WTC11 (cell line): ENCODE results near the gene NOTUM. TPM values are rescaled to one million over a fixed set of nuclear protein-coding genes. Genes with fewer than 3 reads are reported as not detected.

Source experiments
- ATAC-seq: fragments of 200-7000 bp; cut with Tn5 transposase; 2 replicates; pipeline ENCODE4 v1.10.0; 2021; ENCODE audit warnings: mild to moderate bottlenecking, moderate library complexity
- CTCF ChIA-PET: fragments of 300-600 bp; sonication (Branson Sonifier 250); formaldehyde crosslinking; loops from one replicate; lab custom pipeline; 2021; ENCODE audit warnings: antibody characterized with exemption; lab: Charles Lee
- POLR2A ChIA-PET: fragments of 350-600 bp; sonication (Branson Sonifier 250); formaldehyde crosslinking; loops from one replicate; lab custom pipeline; 2021; ENCODE audit warnings: antibody characterized with exemption; lab: Charles Lee
- DNase-seq: peaks from one replicate; pipeline ENCODE4 v3.0.0; 2021; ENCODE audit warnings: low spot score
- H3K27ac Mint-ChIP-seq: 2 replicates; pipeline ENCODE4 v1.8.0; 2021; ENCODE audit warnings: mixed read lengths
- H3K27me3 Mint-ChIP-seq: 2 replicates; pipeline ENCODE4 v1.8.0; 2021; ENCODE audit warnings: low read depth, mild to moderate bottlenecking, moderate library complexity, mixed read lengths
- H3K36me3 Mint-ChIP-seq: 2 replicates; pipeline ENCODE4 v1.8.0; 2021; ENCODE audit warnings: mixed read lengths
- H3K4me1 Mint-ChIP-seq: 2 replicates; pipeline ENCODE4 v1.8.0; 2022; ENCODE audit warnings: mixed read lengths
- H3K4me3 Mint-ChIP-seq: 2 replicates; pipeline ENCODE4 v1.8.0; 2021; ENCODE audit warnings: mild to moderate bottlenecking, moderate library complexity, mixed read lengths
- H3K9me3 Mint-ChIP-seq: 2 replicates; pipeline ENCODE4 v1.8.0; 2021; ENCODE audit warnings: mixed read lengths
- ELF4 ChIP-seq: sonication (generic); formaldehyde crosslinking; IDR thresholded peaks from 2 replicates; pipeline ENCODE4 v1.8.1; 2022; ENCODE audit warnings: low read depth, mild to moderate bottlenecking, moderate library complexity, missing genetic modification reagents
- FOXK1 ChIP-seq: sonication (generic); formaldehyde crosslinking; IDR thresholded peaks from 2 replicates; pipeline ENCODE4 v1.8.0; 2022; ENCODE audit warnings: mild to moderate bottlenecking, moderate library complexity, missing genetic modification reagents
- GABPB1 ChIP-seq: sonication (generic); formaldehyde crosslinking; IDR thresholded peaks from 2 replicates; pipeline ENCODE4 v1.8.1; 2023; ENCODE audit warnings: mild to moderate bottlenecking, missing genetic modification reagents
- GTF2I ChIP-seq: fragments of 250-450 bp; sonication (Bioruptor Pico); conservative IDR thresholded peaks from 2 replicates; pipeline ENCODE4 v1.4.0; 2021; ENCODE audit warnings: mild to moderate bottlenecking
- HMGXB4 ChIP-seq: sonication (generic); formaldehyde crosslinking; IDR thresholded peaks from 2 replicates; pipeline ENCODE4 v1.8.1; 2023; ENCODE audit warnings: mild to moderate bottlenecking, moderate library complexity, missing genetic modification reagents
- IRF2 ChIP-seq: sonication (generic); formaldehyde crosslinking; IDR thresholded peaks from 2 replicates; pipeline ENCODE4 v1.8.0; 2022; ENCODE audit warnings: low read depth, missing genetic modification reagents, borderline replicate concordance
- KAT7 ChIP-seq: sonication (generic); formaldehyde crosslinking; IDR thresholded peaks from 2 replicates; pipeline ENCODE4 v1.8.1; 2023; ENCODE audit warnings: missing genetic modification reagents, mild to moderate bottlenecking, borderline replicate concordance
- MYBL2 ChIP-seq: sonication (generic); formaldehyde crosslinking; IDR thresholded peaks from 2 replicates; pipeline ENCODE4 v1.8.1; 2023; ENCODE audit warnings: mild to moderate bottlenecking, moderate library complexity, missing genetic modification reagents
- NR3C1 ChIP-seq: sonication (generic); formaldehyde crosslinking; conservative IDR thresholded peaks from 2 replicates; pipeline ENCODE4 v1.8.1; 2023; ENCODE audit warnings: low read depth, mild to moderate bottlenecking, missing genetic modification reagents
- OVOL2 ChIP-seq: fragments of 250-450 bp; sonication (Bioruptor Pico); IDR thresholded peaks from 2 replicates; pipeline ENCODE4 v1.9.0; 2021; ENCODE audit warnings: mild to moderate bottlenecking, borderline replicate concordance
- SOX15 ChIP-seq: fragments of 250-450 bp; sonication (Bioruptor Pico); IDR thresholded peaks from 2 replicates; pipeline ENCODE4 v1.9.0; 2021; ENCODE audit warnings: mild to moderate bottlenecking
- ZNF121 ChIP-seq: sonication (generic); formaldehyde crosslinking; IDR thresholded peaks from 2 replicates; pipeline ENCODE4 v1.8.0; 2023; ENCODE audit warnings: missing genetic modification reagents
- ZNF138 ChIP-seq: sonication (generic); formaldehyde crosslinking; conservative IDR thresholded peaks from 2 replicates; pipeline ENCODE4 v1.8.1; 2022; ENCODE audit warnings: mild to moderate bottlenecking, moderate library complexity, missing genetic modification reagents
- ZNF423 ChIP-seq: fragments of 250-450 bp; sonication (Bioruptor Pico); IDR thresholded peaks from 2 replicates; pipeline ENCODE4 v2.1.2; 2022; ENCODE audit warnings: mild to moderate bottlenecking, moderate library complexity
- ZSCAN18 ChIP-seq: fragments of 250-450 bp; sonication (Bioruptor Pico); IDR thresholded peaks from 2 replicates; pipeline ENCODE4 v2.1.2; 2022; ENCODE audit warnings: mild to moderate bottlenecking, moderate library complexity
- total RNA-seq: library from RNA; stranded (reverse); gene quantifications from 3 replicates; pipeline ENCODE4 v1.2.3, GENCODE V29; 2021
- TF ChIP-seq, protein P1 (sequence below): sonication (generic); formaldehyde crosslinking; IDR thresholded peaks from 2 replicates; pipeline ENCODE4 v1.8.0; 2023; ENCODE audit warnings: mild to moderate bottlenecking, missing genetic modification reagents
- TF ChIP-seq, protein P2 (sequence below): sonication (generic); formaldehyde crosslinking; IDR thresholded peaks from 2 replicates; pipeline ENCODE4 v1.8.0; 2022; ENCODE audit warnings: mild to moderate bottlenecking, missing genetic modification reagents
- TF ChIP-seq, protein P3 (sequence below): sonication (generic); formaldehyde crosslinking; IDR thresholded peaks from 2 replicates; pipeline ENCODE4 v1.8.0; 2023; ENCODE audit warnings: missing genetic modification reagents, mild to moderate bottlenecking, borderline replicate concordance
- TF ChIP-seq, protein P4 (sequence below): fragments of 250-450 bp; sonication (Bioruptor Pico); IDR thresholded peaks from 2 replicates; pipeline ENCODE4 v1.9.0; 2021; ENCODE audit warnings: moderate library complexity, mild to moderate bottlenecking, inconsistent platforms, borderline replicate concordance
- TF ChIP-seq, protein P5 (sequence below): sonication (generic); formaldehyde crosslinking; IDR thresholded peaks from 2 replicates; pipeline ENCODE4 v1.8.1; 2023; ENCODE audit warnings: mild to moderate bottlenecking, missing genetic modification reagents, moderate library complexity

Gene NOTUM
- total RNA-seq, 1 experiment from 2014 or later, result 1.7 TPM

DNA sequence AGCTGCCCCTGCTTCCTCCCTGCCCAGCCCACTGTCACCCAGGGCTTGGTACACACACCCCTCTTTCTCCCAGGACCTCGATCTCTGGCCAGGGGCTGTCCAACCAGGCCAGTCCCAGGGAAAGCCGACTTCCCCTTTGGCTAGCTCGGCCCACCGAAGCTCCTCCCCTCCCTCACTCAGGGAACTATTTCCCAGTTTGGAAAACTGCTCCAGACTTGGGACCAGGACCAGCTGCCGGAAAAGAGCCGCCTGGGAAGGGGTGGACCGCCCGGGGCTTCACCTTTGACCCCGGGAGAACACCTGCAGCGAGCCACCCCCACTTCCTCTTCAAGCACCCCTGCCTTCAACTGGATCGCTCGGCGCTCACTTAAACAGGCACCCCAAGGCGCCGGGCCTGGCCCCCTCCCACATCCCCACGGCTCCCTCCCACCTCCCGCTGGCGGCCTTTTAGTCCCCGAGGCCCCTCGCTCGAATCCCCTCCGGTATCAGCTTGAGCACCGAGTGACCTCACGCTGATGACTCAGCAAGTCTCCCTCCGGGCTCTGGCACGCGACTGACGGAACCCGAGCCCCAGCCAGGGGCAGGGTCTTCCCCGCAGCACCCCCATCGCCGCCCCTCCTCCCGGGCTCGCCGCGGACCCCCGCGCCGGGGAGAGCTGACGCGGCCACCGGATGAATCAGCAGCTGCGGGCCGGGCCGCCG is 34.4 kb downstream of the NOTUM start:
- peaks cover 6% of the 10 kb centered on the region for H3K36me3 Mint-ChIP-seq
- CTCF ChIA-PET, result interaction anchor here (0.5 to 3.9 kb wide), 9 partner anchors 33 to 172 kb away, joined by 3 to 21 read pairs (median 7); partner anchors contain the start of genes CENPX, DCXR, LRRC45 and NOTUM
- DNase-seq (peak; percentile 65), ATAC-seq (peak; percentile 4; the same call in 1 of the 2 replicates)
- peak overlapping the region; percentile 75 for H3K4me3 Mint-ChIP-seq
- POLR2A ChIA-PET, result interaction anchor here (0.6 to 2.7 kb wide), 5 partner anchors 9 to 57 kb away, joined by 3 to 11 read pairs (median 4); partner anchors contain the start of gene SIRT7
- H3K27me3 Mint-ChIP-seq, result peaks cover 3% of the 10 kb centered on the region; the same call in 1 of the 2 replicates
- H3K9me3 Mint-ChIP-seq, result no peaks in the 10 kb centered on the region
- TF ChIP-seq SOX15 (CRISPR knock-in tag) (no peak), ZSCAN18 (CRISPR knock-in tag) (no peak), GTF2I (CRISPR knock-in tag) (no peak), MYBL2 (CRISPR knock-in tag) (no peak), IRF2 (CRISPR knock-in tag) (no peak), OVOL2 (CRISPR knock-in tag) (no peak), GABPB1 (CRISPR knock-in tag) (peak; percentile 31; the same call in 1 of the 2 replicates), NR3C1 (CRISPR knock-in tag) (no peak), ZNF138 (no peak), ZNF423 (CRISPR knock-in tag) (peak; percentile 92), ELF4 (no peak), FOXK1 (CRISPR knock-in tag) (no peak), ZNF121 (no peak), HMGXB4 (CRISPR knock-in tag) (no peak), KAT7 (CRISPR knock-in tag) (peak; percentile 26; the same call in 1 of the 2 replicates)
- TF ChIP-seq, protein P1, sequence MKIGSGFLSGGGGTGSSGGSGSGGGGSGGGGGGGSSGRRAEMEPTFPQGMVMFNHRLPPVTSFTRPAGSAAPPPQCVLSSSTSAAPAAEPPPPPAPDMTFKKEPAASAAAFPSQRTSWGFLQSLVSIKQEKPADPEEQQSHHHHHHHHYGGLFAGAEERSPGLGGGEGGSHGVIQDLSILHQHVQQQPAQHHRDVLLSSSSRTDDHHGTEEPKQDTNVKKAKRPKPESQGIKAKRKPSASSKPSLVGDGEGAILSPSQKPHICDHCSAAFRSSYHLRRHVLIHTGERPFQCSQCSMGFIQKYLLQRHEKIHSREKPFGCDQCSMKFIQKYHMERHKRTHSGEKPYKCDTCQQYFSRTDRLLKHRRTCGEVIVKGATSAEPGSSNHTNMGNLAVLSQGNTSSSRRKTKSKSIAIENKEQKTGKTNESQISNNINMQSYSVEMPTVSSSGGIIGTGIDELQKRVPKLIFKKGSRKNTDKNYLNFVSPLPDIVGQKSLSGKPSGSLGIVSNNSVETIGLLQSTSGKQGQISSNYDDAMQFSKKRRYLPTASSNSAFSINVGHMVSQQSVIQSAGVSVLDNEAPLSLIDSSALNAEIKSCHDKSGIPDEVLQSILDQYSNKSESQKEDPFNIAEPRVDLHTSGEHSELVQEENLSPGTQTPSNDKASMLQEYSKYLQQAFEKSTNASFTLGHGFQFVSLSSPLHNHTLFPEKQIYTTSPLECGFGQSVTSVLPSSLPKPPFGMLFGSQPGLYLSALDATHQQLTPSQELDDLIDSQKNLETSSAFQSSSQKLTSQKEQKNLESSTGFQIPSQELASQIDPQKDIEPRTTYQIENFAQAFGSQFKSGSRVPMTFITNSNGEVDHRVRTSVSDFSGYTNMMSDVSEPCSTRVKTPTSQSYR (CRISPR knock-in tag), result no peak
- TF ChIP-seq, protein P2, sequence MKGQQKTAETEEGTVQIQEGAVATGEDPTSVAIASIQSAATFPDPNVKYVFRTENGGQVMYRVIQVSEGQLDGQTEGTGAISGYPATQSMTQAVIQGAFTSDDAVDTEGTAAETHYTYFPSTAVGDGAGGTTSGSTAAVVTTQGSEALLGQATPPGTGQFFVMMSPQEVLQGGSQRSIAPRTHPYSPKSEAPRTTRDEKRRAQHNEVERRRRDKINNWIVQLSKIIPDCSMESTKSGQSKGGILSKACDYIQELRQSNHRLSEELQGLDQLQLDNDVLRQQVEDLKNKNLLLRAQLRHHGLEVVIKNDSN (CRISPR knock-in tag), result no peak
- TF ChIP-seq, protein P3, sequence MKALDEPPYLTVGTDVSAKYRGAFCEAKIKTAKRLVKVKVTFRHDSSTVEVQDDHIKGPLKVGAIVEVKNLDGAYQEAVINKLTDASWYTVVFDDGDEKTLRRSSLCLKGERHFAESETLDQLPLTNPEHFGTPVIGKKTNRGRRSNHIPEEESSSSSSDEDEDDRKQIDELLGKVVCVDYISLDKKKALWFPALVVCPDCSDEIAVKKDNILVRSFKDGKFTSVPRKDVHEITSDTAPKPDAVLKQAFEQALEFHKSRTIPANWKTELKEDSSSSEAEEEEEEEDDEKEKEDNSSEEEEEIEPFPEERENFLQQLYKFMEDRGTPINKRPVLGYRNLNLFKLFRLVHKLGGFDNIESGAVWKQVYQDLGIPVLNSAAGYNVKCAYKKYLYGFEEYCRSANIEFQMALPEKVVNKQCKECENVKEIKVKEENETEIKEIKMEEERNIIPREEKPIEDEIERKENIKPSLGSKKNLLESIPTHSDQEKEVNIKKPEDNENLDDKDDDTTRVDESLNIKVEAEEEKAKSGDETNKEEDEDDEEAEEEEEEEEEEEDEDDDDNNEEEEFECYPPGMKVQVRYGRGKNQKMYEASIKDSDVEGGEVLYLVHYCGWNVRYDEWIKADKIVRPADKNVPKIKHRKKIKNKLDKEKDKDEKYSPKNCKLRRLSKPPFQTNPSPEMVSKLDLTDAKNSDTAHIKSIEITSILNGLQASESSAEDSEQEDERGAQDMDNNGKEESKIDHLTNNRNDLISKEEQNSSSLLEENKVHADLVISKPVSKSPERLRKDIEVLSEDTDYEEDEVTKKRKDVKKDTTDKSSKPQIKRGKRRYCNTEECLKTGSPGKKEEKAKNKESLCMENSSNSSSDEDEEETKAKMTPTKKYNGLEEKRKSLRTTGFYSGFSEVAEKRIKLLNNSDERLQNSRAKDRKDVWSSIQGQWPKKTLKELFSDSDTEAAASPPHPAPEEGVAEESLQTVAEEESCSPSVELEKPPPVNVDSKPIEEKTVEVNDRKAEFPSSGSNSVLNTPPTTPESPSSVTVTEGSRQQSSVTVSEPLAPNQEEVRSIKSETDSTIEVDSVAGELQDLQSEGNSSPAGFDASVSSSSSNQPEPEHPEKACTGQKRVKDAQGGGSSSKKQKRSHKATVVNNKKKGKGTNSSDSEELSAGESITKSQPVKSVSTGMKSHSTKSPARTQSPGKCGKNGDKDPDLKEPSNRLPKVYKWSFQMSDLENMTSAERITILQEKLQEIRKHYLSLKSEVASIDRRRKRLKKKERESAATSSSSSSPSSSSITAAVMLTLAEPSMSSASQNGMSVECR, result peak; percentile 13; the same call in 1 of the 2 replicates
- TF ChIP-seq, protein P4, sequence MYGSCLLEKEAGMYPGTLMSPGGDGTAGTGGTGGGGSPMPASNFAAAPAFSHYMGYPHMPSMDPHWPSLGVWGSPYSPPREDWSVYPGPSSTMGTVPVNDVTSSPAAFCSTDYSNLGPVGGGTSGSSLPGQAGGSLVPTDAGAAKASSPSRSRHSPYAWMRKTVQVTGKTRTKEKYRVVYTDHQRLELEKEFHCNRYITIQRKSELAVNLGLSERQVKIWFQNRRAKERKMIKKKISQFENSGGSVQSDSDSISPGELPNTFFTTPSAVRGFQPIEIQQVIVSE (CRISPR knock-in tag), result no peak
- TF ChIP-seq, protein P5, sequence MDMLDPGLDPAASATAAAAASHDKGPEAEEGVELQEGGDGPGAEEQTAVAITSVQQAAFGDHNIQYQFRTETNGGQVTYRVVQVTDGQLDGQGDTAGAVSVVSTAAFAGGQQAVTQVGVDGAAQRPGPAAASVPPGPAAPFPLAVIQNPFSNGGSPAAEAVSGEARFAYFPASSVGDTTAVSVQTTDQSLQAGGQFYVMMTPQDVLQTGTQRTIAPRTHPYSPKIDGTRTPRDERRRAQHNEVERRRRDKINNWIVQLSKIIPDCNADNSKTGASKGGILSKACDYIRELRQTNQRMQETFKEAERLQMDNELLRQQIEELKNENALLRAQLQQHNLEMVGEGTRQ (CRISPR knock-in tag), result no peak
- peaks cover 29% of the 10 kb centered on the region for H3K4me1 Mint-ChIP-seq
- peak overlapping the region; percentile 89 for H3K27ac Mint-ChIP-seq
